Kidney epithelial cell (primary cell): ENCODE data around the gene RGS14. TPM values are rescaled to one million over a fixed set of nuclear protein-coding genes. Genes with fewer than 3 reads are reported as not detected.

Experiments used
- DNase-seq: peaks from one replicate; pipeline ENCODE4 v3.0.0-alpha.2; 2010; ENCODE audit warnings: low read depth
- H3K27me3 ChIP-seq: 2 replicates; pipeline ENCODE4 v1.6.0; 2011; ENCODE audit warnings: low read length; ENCODE audit not compliant: control insufficient read depth, insufficient read depth
- H3K36me3 ChIP-seq: 2 replicates; pipeline ENCODE4 v1.5.1; 2011; ENCODE audit warnings: low read length; ENCODE audit not compliant: control insufficient read depth, insufficient read depth
- H3K4me3 ChIP-seq: 2 replicates; pipeline ENCODE4 v1.5.1; 2011; ENCODE audit warnings: low read depth, mild to moderate bottlenecking, control low read depth, low read length
- total RNA-seq: library from RNA; depleted of rRNA; stranded (reverse); fragments of >200 nt; gene quantifications from 2 replicates; pipeline ENCODE4 v1.2.3, GENCODE V29; 2015
- TF ChIP-seq, protein P1 (sequence below): IDR thresholded peaks from 2 replicates; pipeline ENCODE4 v1.5.1; 2011; ENCODE audit warnings: mild to moderate bottlenecking, moderate library complexity, low read length, control low read depth, inconsistent platforms; ENCODE audit not compliant: insufficient read depth, poor library complexity, severe bottlenecking

RGS14 gene
- total RNA-seq, 1 donor from 2014 or later: 14.5 TPM

DNA sequence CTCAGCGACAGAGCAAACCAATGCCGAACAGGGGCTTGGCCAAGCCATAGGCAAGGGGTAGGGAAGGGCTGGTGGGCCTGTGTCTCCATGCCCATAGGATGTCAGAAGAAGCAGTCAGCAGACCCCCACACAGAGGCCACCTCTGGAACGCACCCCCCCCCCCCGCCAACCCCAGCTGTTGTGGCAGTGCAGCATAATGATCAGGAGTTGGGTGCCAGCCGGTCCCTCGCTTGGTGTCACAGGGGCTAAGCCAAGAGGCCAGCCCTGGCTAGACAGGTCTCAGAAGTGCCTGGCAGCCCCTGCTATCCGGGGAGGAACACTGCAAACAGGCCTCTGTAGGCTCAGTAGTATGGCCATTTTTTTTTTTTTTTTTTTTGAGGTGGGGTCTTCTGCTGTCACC is 42.3 kb upstream of the RGS14 start:
- DNase-seq: no peak
- H3K4me3 ChIP-seq: no peak overlapping the region
- TF ChIP-seq, protein P1, sequence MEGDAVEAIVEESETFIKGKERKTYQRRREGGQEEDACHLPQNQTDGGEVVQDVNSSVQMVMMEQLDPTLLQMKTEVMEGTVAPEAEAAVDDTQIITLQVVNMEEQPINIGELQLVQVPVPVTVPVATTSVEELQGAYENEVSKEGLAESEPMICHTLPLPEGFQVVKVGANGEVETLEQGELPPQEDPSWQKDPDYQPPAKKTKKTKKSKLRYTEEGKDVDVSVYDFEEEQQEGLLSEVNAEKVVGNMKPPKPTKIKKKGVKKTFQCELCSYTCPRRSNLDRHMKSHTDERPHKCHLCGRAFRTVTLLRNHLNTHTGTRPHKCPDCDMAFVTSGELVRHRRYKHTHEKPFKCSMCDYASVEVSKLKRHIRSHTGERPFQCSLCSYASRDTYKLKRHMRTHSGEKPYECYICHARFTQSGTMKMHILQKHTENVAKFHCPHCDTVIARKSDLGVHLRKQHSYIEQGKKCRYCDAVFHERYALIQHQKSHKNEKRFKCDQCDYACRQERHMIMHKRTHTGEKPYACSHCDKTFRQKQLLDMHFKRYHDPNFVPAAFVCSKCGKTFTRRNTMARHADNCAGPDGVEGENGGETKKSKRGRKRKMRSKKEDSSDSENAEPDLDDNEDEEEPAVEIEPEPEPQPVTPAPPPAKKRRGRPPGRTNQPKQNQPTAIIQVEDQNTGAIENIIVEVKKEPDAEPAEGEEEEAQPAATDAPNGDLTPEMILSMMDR: no peak
- H3K36me3 ChIP-seq: peaks cover 1% of the 10 kb centered on the region
- no peaks in the 10 kb centered on the region for H3K27me3 ChIP-seq

DNA sequence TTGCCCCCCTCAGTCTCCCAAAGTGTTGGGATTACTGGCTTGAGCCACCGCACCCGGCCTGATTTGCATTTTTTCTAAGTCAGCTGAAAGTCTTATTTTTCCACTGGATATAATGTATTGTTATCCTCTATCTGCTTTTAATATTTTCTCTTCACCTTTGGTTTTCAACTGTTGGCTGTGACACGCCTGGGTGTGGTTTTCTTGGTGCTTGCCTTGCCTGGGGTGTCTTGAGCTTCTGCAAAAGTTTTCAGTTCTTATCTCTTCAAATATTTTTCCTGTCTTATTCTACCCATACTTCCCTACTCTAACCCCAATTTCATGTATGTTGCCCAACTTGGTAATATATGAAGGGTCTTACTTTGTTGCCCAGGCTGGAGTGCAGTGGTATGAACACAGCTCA is 41.7 kb upstream of the RGS14 start:
- TF ChIP-seq, protein P1: no peak
- H3K27me3 ChIP-seq: no peaks in the 10 kb centered on the region
- no peak overlapping the region for H3K4me3 ChIP-seq
- peaks cover 1% of the 10 kb centered on the region for H3K36me3 ChIP-seq
- no peak for DNase-seq

DNA sequence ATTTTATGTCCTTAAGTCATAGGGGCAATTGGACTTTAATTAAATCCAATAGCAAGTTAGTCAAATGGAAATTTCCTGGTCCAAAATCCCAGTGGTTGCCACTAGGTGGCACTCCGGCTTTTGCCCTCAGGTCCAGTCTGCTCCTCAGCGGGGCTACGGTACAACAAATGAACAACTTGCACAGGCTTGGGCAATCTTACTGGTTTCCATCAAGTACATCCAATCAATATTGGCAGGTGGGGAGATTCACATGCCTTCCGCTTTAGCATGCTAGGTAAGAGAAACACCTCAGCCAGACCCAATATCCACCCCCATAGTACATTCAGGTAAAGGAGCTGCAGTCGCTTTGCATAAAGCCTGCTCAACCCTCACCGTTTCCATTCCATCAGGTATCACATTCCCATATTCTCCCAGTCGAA is 39.8 kb upstream of the RGS14 start:
- Histone ChIP-seq H3K27me3 (no peaks in the 10 kb centered on the region), H3K36me3 (peaks cover 1% of the 10 kb centered on the region), H3K4me3 (no peak overlapping the region)
- TF ChIP-seq, protein P1: peak; percentile 91
- no peak for DNase-seq

DNA sequence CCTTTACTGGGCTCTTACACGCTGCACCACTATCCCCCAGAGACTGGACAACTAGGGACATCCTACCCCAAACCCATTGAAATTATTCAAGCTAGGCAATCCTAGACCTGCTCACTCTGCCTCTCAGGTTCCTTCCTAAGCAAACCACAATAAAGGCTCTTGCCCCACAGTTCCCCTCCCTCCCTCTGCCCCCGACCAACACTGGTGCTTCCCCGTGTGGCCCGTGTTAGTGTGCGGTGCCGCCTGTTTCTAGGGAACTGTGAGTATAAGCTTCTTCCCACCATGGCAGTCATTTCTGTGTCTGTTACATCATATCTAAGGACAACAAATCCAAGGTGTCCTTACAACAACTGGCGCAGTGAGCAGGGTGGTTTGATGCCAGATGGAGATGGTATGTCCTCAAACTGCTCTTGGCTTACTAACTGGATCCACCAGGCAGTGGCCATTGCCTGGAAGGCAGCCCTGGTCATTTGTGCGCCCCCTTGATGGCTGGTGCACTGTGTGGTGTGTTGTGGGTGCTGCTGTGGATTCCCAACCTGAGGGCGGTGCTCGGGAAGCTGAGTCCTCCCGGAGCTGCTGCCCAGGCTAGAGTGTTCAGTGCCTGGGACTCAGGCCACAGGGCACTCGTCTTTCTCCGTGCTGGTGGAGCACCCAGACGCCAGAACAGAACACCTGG is 37.7 kb upstream of the RGS14 start:
- peaks cover 1% of the 10 kb centered on the region for H3K36me3 ChIP-seq
- TF ChIP-seq, protein P1: no peak
- no peak overlapping the region for H3K4me3 ChIP-seq
- DNase-seq: no peak
- no peaks in the 10 kb centered on the region for H3K27me3 ChIP-seq

DNA sequence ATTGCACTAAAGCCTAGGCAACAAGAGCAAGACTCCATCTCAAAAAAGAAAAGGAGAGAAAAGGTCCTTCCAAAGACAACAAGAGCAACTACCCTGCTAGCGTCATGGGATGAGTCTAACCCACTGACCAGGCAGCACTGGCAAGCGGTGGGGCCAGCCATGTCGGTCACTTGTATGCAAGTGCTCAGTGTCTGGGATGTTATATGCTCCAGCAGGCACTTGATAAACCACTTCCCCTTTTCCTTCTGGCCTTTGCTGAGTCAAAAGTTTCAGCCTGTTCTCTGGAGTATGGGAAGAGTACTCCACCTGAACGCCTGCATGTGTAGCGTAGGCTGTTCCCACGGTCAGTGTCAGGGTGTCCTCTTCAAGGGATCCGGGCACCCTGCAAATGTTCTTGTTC is 36.8 kb upstream of the RGS14 start:
- TF ChIP-seq, protein P1: no peak
- DNase-seq: no peak
- H3K4me3 ChIP-seq: no peak overlapping the region
- H3K27me3 ChIP-seq: no peaks in the 10 kb centered on the region
- peaks cover 1% of the 10 kb centered on the region for H3K36me3 ChIP-seq

DNA sequence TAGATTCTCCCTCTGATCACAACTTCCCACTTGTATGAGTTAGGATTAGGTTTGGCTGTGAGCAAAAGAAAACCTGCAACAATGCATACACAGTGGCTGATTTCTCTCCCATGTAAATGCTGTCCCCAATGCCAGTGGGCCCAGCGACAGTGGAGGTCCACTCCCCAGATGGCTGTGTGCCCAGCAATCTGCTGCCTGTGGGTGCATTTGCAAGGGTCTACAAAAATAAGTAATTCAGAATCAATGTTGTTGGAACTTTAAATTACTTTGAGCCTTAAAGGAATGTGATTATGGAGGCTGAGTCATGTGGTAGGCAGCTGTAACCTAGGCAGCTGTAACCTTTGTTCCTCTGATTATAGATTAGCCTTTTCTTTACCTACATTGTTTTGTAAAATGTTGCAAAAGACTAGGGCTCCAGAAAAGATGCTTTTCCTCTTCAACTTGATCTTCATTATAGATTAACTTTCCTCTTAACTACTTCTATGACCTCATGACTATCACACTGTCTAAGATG is 31.8 kb upstream of the RGS14 start:
- H3K4me3 ChIP-seq: no peak overlapping the region
- TF ChIP-seq, protein P1: no peak
- no peak for DNase-seq
- no peaks in the 10 kb centered on the region for H3K27me3 ChIP-seq
- H3K36me3 ChIP-seq: peaks cover 2% of the 10 kb centered on the region
